ENCODE data around the gene CFAP43. TPM values are rescaled to one million over a fixed set of nuclear protein-coding genes. Genes with fewer than 3 reads are reported as not detected.

Gene CFAP43
- total and polyA plus RNA-seq, 2 of the 8 experiments (the other 6 are each of a cell fraction or from before 2014, with no cell fraction given): 0.11 to 0.27 TPM

- no peak overlapping the region for H4K91ac ChIP-seq (replicated peaks; ENCODE audit: insufficient read length, low read length)
- DNase-seq (ENCODE audit: low read depth in 1 of 2, low spot score in 2 of 2) (no peak), FAIRE-seq (no peak)
- no peak overlapping the region for H2BK15ac ChIP-seq (ENCODE audit: low read length)
- ChIA-PET POLR2A (ENCODE audit: partially characterized antibody) (interaction anchor here (0.6 to 1.2 kb wide), 3 partner anchors 11 to 46 kb away, joined by 3 read pairs; no protein-coding TSS in a partner anchor), CTCF (ENCODE audit: partially characterized antibody) (interaction anchor here (1.0 to 1.5 kb wide), 2 partner anchors 26 to 42 kb away, joined by 3 to 5 read pairs; no protein-coding TSS in a partner anchor)
- H3K4me2 ChIP-seq (ENCODE audit: insufficient read depth in 1 of 2, low read depth in 2 of 2, low read length in 2 of 2): peak overlapping the region; percentile 78 to 94
- no peaks in the 10 kb centered on the region for H3K79me2 ChIP-seq (ENCODE audit: control insufficient read depth in 1 of 2, insufficient read depth in 2 of 2, low read length in 2 of 2)
- H3K4me3 ChIP-seq (ENCODE audit: extremely low read depth in 1 of 4, insufficient read depth in 2 of 4, low read depth in 3 of 4, low read length in 4 of 4): peak overlapping the region; percentile 69 to 82 (median 76)
- peak overlapping the region; percentile 57 to 76 (median 64); a peak in 6 of 7 replicates for H3K9ac ChIP-seq (replicated peaks in 1 of 4; ENCODE audit: extremely low read depth in 1 of 4, low read depth in 3 of 4, low read length in 3 of 4)
- H3K79me1 ChIP-seq (ENCODE audit: low read depth, low read length): no peaks in the 10 kb centered on the region
- no peak overlapping the region for H3K4ac ChIP-seq (replicated peaks; ENCODE audit: insufficient read length, low read depth, low read length)
- H2AK5ac ChIP-seq (ENCODE audit: low read depth, low read length): no peak overlapping the region
- 25% methylated on average over 20 of the region's 20 CpGs; no CpG with 5 or more reads in 1 of the 2 experiments for WGBS, 2 experiments (ENCODE audit: extremely low coverage in 1 of 2, insufficient coverage in 1 of 2, insufficient read length in 1 of 2, insufficient replicate concordance in 2 of 2, low coverage in 1 of 2, low lambda C conversion rate in 2 of 2, missing lambda C conversion rate in 1 of 2)
- no peak overlapping the region for H3K23ac ChIP-seq (ENCODE audit: insufficient read length)
- H3K27ac ChIP-seq (ENCODE audit: low read depth, low read length): no peak overlapping the region
- H3K14ac ChIP-seq (ENCODE audit: insufficient read length): no peak overlapping the region
- H2BK5ac ChIP-seq (ENCODE audit: low read depth, low read length): 0 out of 2 replicates have a peak overlapping the region, but pooled peaks have one; percentile 21
- peaks cover 9% of the 10 kb centered on the region for H3K23me2 ChIP-seq (ENCODE audit: low read depth, low read length)
- no peaks in the 10 kb centered on the region for H4K20me1 ChIP-seq (replicated peaks in 1 of 2; ENCODE audit: control insufficient read depth in 1 of 2, insufficient read depth in 2 of 2, low read length in 2 of 2)
- no peak overlapping the region for H3K56ac ChIP-seq (replicated peaks; ENCODE audit: insufficient read length, low read depth, low read length)
- peak overlapping the region; percentile 84; the same call in 1 of the 2 replicates for H2AFZ ChIP-seq (ENCODE audit: low read length)
- H2BK12ac ChIP-seq (ENCODE audit: low read depth, low read length): peak overlapping the region; percentile 63; the same call in 1 of the 2 replicates
- no peak overlapping the region for H2BK120ac ChIP-seq (replicated peaks; ENCODE audit: low read depth, low read length)
- H3K4me1 ChIP-seq (replicated peaks in 1 of 4; ENCODE audit: control insufficient read depth in 3 of 4, insufficient read depth in 4 of 4, low read length in 3 of 4): no peaks in the 10 kb centered on the region
- H4K8ac ChIP-seq (ENCODE audit: extremely low read depth, insufficient read depth, low read length): peak overlapping the region; percentile 91; the same call in 1 of the 2 replicates
- TF ChIP-seq CBX5 (IDR thresholded peaks at IDR 0.05; ENCODE audit: low read depth, low read length): no peak
- no peak for TF ChIP-seq CEBPB (IDR thresholded peaks at IDR 0.05; ENCODE audit: low read depth, low read length)
- TF ChIP-seq RBBP5 (IDR thresholded peaks at IDR 0.05; ENCODE audit: borderline replicate concordance, low read depth, low read length): no peak
- no peak for TF ChIP-seq KDM4A (IDR thresholded peaks at IDR 0.05; ENCODE audit: low read depth, low read length, severe bottlenecking)
- no peak for TF ChIP-seq RNF2 (IDR thresholded peaks at IDR 0.05; ENCODE audit: borderline replicate concordance, low read depth, low read length, missing control alignments, poor library complexity, severe bottlenecking)
- H3K18ac ChIP-seq (ENCODE audit: extremely low read depth, low read length): no peak overlapping the region
- peaks cover 0 to 2% (median 0%) of the 10 kb centered on the region in 4 experiments; a peak in 1 of 7 replicates for H3K27me3 ChIP-seq (replicated peaks in 1 of 4; ENCODE audit: control insufficient read depth in 3 of 4, extremely low read depth in 1 of 4, insufficient read depth in 3 of 4, low read length in 3 of 4)
- no peak overlapping the region for H2BK20ac ChIP-seq (ENCODE audit: low read length)
- peaks cover 0 to 10% of the 10 kb centered on the region in 2 experiments; a peak in 2 of 4 replicates for H3K9me3 ChIP-seq (ENCODE audit: insufficient read depth in 2 of 2, low read depth in 1 of 2, low read length in 1 of 2)
- H4K5ac ChIP-seq (ENCODE audit: insufficient read length, low read depth, low read length): peak overlapping the region; percentile 78
- H3K36me3 ChIP-seq (ENCODE audit: control insufficient read depth in 2 of 4, insufficient read depth in 4 of 4, low read length in 3 of 4): no peaks in the 10 kb centered on the region; a peak in 1 of 8 replicates
These were observed 494 bp upstream of the CFAP43 start for GRCh38 chr10:104232613-104233102.

All from H1 (cell line).